IMR-90 (cell line): Measurements from ENCODE around the gene AZIN2. TPM values are rescaled to one million over a fixed set of nuclear protein-coding genes. Genes with fewer than 3 reads are reported as not detected.

Experiments used
- ATAC-seq: fragments of 200-7000 bp; cut with Tn5 transposase; 2 replicates; pipeline ENCODE4 v1.9.1; 2020; ENCODE audit warnings: low read depth, mild to moderate bottlenecking, moderate library complexity
- BruUV-seq: library from RNA; stranded (reverse); fragments of 400-500 nt; replicated peaks from 2 replicates; lab custom pipeline; 2021; lab: Mats Ljungman, UMichigan
- CTCF ChIA-PET: fragments of 300-600 bp; formaldehyde crosslinking; extraction: SDS; loops from one replicate; lab custom pipeline; 2021; ENCODE audit warnings: antibody characterized with exemption; lab: Yijun Ruan, JAX
- POLR2A ChIA-PET: fragments of 300-600 bp; sonication (Branson Sonifier 250); formaldehyde crosslinking; loops from one replicate; lab custom pipeline; 2022; ENCODE audit warnings: antibody characterized with exemption; ENCODE audit not compliant: unreplicated experiment; lab: Charles Lee
- DNase-seq: peaks from one replicate; pipeline ENCODE4 v3.0.0; 2013
- H2AFZ ChIP-seq: replicated peaks from 2 replicates; pipeline ENCODE3; 2013; ENCODE audit warnings: low read length, mild to moderate bottlenecking; ENCODE audit not compliant: poor library complexity
- H2AK5ac ChIP-seq: 2 replicates; pipeline ENCODE4 v1.6.1; 2013; ENCODE audit warnings: low read depth, low read length, inconsistent platforms
- H2AK9ac ChIP-seq: replicated peaks from 2 replicates; pipeline ENCODE3; 2013; ENCODE audit warnings: mild to moderate bottlenecking, low read depth, low read length, moderate library complexity; ENCODE audit not compliant: poor library complexity
- H2BK120ac ChIP-seq: 2 replicates; pipeline ENCODE4 v1.6.1; 2013; ENCODE audit warnings: low read depth, low read length, inconsistent platforms
- H2BK15ac ChIP-seq: 3 replicates; pipeline ENCODE4 v1.6.1; 2013; ENCODE audit warnings: low read depth, low read length, inconsistent platforms
- H2BK20ac ChIP-seq: 2 replicates; pipeline ENCODE4 v1.6.1; 2013; ENCODE audit warnings: low read depth, mild to moderate bottlenecking, inconsistent platforms, low read length, moderate library complexity
- H2BK5ac ChIP-seq: 2 replicates; pipeline ENCODE4 v1.6.1; 2013; ENCODE audit warnings: mild to moderate bottlenecking, low read depth, low read length, inconsistent platforms; ENCODE audit not compliant: poor library complexity, severe bottlenecking
- H3K14ac ChIP-seq: replicated peaks from 2 replicates; pipeline ENCODE4 v1.6.1; 2013; ENCODE audit warnings: low read depth, low read length, inconsistent platforms
- H3K18ac ChIP-seq: 2 replicates; pipeline ENCODE4 v1.6.1; 2013; ENCODE audit warnings: low read depth, low read length, control low read depth
- H3K23ac ChIP-seq: 2 replicates; pipeline ENCODE4 v1.6.1; 2013; ENCODE audit warnings: low read depth, low read length, inconsistent platforms
- H3K27ac ChIP-seq: 2 replicates; pipeline ENCODE4 v1.5.1; 2013; ENCODE audit warnings: mild to moderate bottlenecking, control low read depth, low read length; ENCODE audit not compliant: insufficient read depth
- H3K27me3 ChIP-seq: 2 replicates; pipeline ENCODE4 v1.6.1; 2013; ENCODE audit warnings: low read length; ENCODE audit not compliant: control insufficient read depth, insufficient read depth
- H3K36me3 ChIP-seq: 2 replicates; pipeline ENCODE4 v1.6.1; 2013; ENCODE audit warnings: low read length, mixed read lengths; ENCODE audit not compliant: control insufficient read depth, insufficient read depth
- H3K4ac ChIP-seq: 2 replicates; pipeline ENCODE4 v1.6.1; 2013; ENCODE audit warnings: low read depth, low read length, inconsistent platforms
- H3K4me1 ChIP-seq: 2 replicates; pipeline ENCODE4 v1.6.1; 2013; ENCODE audit warnings: low read length, mixed read lengths; ENCODE audit not compliant: control insufficient read depth, insufficient read depth
- H3K4me2 ChIP-seq: 2 replicates; pipeline ENCODE4 v1.6.1; 2013; ENCODE audit warnings: low read depth, mild to moderate bottlenecking, control low read depth, low read length, moderate library complexity
- H3K4me3 ChIP-seq: 2 replicates; pipeline ENCODE4 v1.5.1; 2013; ENCODE audit warnings: low read depth, mild to moderate bottlenecking, control low read depth, low read length, moderate library complexity; ENCODE audit not compliant: insufficient read depth
- H3K56ac ChIP-seq: 2 replicates; pipeline ENCODE4 v1.6.1; 2013; ENCODE audit warnings: low read length, inconsistent platforms; ENCODE audit not compliant: insufficient read depth; ENCODE audit errors: extremely low read depth
- H3K79me1 ChIP-seq, 2 experiments: 2 replicates each; pipeline ENCODE4 v1.6.1; 2013; ENCODE audit warnings: low read length in 2 of 2, inconsistent platforms in 1 of 2, low read depth in 1 of 2
- H3K9ac ChIP-seq: 2 replicates; pipeline ENCODE4 v1.6.1; 2013; ENCODE audit warnings: low read depth, low read length, control low read depth
- H3K9me1 ChIP-seq: 2 replicates; pipeline ENCODE4 v1.6.1; 2013; ENCODE audit warnings: low read length, inconsistent platforms; ENCODE audit not compliant: insufficient read depth
- H3K9me3 ChIP-seq: 2 replicates; pipeline ENCODE4 v1.6.1; 2013; ENCODE audit warnings: low read length; ENCODE audit not compliant: control insufficient read depth, insufficient read depth
- H4K20me1 ChIP-seq: 2 replicates; pipeline ENCODE4 v1.6.1; 2013; ENCODE audit warnings: low read length, inconsistent platforms; ENCODE audit not compliant: insufficient read depth
- H4K5ac ChIP-seq: 2 replicates; pipeline ENCODE4 v1.6.1; 2013; ENCODE audit warnings: mild to moderate bottlenecking, low read depth, low read length, control low read depth
- H4K8ac ChIP-seq, 2 experiments: 2 replicates each; pipeline ENCODE4 v1.6.1; 2013; ENCODE audit warnings: low read depth in 2 of 2, low read length in 2 of 2, control low read depth in 1 of 2, inconsistent platforms in 1 of 2
- H4K91ac ChIP-seq: 2 replicates; pipeline ENCODE4 v1.6.1; 2013; ENCODE audit warnings: low read depth, low read length, inconsistent platforms; ENCODE audit not compliant: insufficient read depth
- CEBPB ChIP-seq: IDR thresholded peaks from 2 replicates; pipeline ENCODE4 v1.6.1; 2012; ENCODE audit warnings: low read depth, low read length, improper control_type of control experiment
- MAFK ChIP-seq: IDR thresholded peaks from 2 replicates; pipeline ENCODE4 v1.6.1; 2012; ENCODE audit warnings: low read depth, low read length, improper control_type of control experiment
- RFX5 ChIP-seq: IDR thresholded peaks from 2 replicates; pipeline ENCODE4 v1.8.0; 2012; ENCODE audit warnings: low read depth, mild to moderate bottlenecking, low read length, moderate library complexity
- WGBS, 2 experiments: methylation state at CpG; one replicate each; pipeline versions ENCODE4 v1.1.5 to v1.1.7; 2013; ENCODE audit warnings: missing lambda C conversion rate in 2 of 2; ENCODE audit not compliant: insufficient read length in 1 of 2; ENCODE audit errors: extremely low coverage in 2 of 2; 5-methylcytosine and 5-hydroxymethylcytosine counted together
- dilution Hi-C: fragments of 300-500 bp; cut with HindIII; formaldehyde crosslinking; loops from one replicate; pipeline ENCODE4 v1.14.3; 2018; ENCODE audit warnings: low sequenced_read_pairs; ENCODE audit not compliant: unreplicated experiment
- in situ Hi-C: fragments of 300-500 bp; cut with MboI; formaldehyde crosslinking; loops from 3 replicates; pipeline ENCODE4 v1.14.3; 2019; ENCODE audit warnings: low sequenced_read_pairs, inconsistent platforms, mixed read lengths
- intact Hi-C: fragments of 100-400 bp; cut with micrococcal nuclease; formaldehyde crosslinking; loops from 2 replicates; pipeline ENCODE4 v1.10.0; 2022
- polyA plus RNA-seq, 3 experiments: library from polyadenylated mRNA; depleted of rRNA; stranded (reverse); fragments of >200 nt; gene quantifications; 2 replicates each; pipeline ENCODE4 v1.2.3, GENCODE V29; 2012; ENCODE audit warnings: low replicate concordance in 1 of 3
- total RNA-seq: library from RNA; depleted of rRNA; stranded (reverse); fragments of >200 nt; gene quantifications from 2 replicates; pipeline ENCODE4 v1.2.3, GENCODE V29; 2012

AZIN2 gene
- total and polyA plus RNA-seq, 2 of the 4 experiments (the other 2 are of a cell fraction) = 4.7 to 8.9 TPM

- TF ChIP-seq MAFK = no peak
Observed at GRCh38 chr1:33152685-33153432, 71.9 kb downstream of the AZIN2 start (continued).

GRCh38 chr1:33153650-33154049 lies 72.7 kb downstream of the AZIN2 start:
- TF ChIP-seq CEBPB = no peak
- no peak for TF ChIP-seq RFX5
- no TSS peak for BruUV-seq
- Histone ChIP-seq H3K18ac (no peak overlapping the region), H3K36me3 (peaks cover 27% of the 10 kb centered on the region), H3K79me1 (no peaks in the 10 kb centered on the region; a peak in 1 of 4 replicates), H2BK20ac (no peak overlapping the region), H4K5ac (no peak overlapping the region), H2BK5ac (no peak overlapping the region), H3K9ac (no peak overlapping the region), H3K4me3 (no peak overlapping the region), H4K91ac (no peak overlapping the region), H2AK9ac (no peak overlapping the region), H2AK5ac (no peak overlapping the region), H3K9me3 (no peaks in the 10 kb centered on the region), H3K9me1 (0 out of 2 replicates have a peak, but pooled peaks cover 12% of the 10 kb centered on the region), H3K4ac (no peak overlapping the region), H3K23ac (no peak overlapping the region), H3K4me1 (peaks cover 5% of the 10 kb centered on the region; the same call in 1 of the 2 replicates), H2BK120ac (no peak overlapping the region), H3K27me3 (no peaks in the 10 kb centered on the region), H2AFZ (no peak overlapping the region), H3K27ac (no peak overlapping the region), H3K4me2 (no peak overlapping the region), H3K14ac (no peak overlapping the region), H4K8ac (no peak overlapping the region; a peak in 1 of 4 replicates), H3K56ac (no peak overlapping the region), H4K20me1 (no peaks in the 10 kb centered on the region), H2BK15ac (no peak overlapping the region)
- POLR2A ChIA-PET = no interaction called here
- 92% methylated on average over 2 of the region's 2 CpGs; no CpG with 5 or more reads in 1 of the 2 experiments for WGBS, 2 experiments
- dilution Hi-C loops (no loop called here), intact Hi-C loops (no loop called here), in situ Hi-C loops (no loop called here)
- ATAC-seq = peak; percentile 36
- CTCF ChIA-PET = interaction anchor here (0.7 kb wide), 1 partner anchor 69 kb away, joined by 3 read pairs; no protein-coding TSS in a partner anchor
- DNase-seq = peak; percentile 28
